ENCODE measurements around the gene PTPRU. TPM values are rescaled to one million over a fixed set of nuclear protein-coding genes. Genes with fewer than 3 reads are reported as not detected.
A peak's percentile ranks its signal among the peaks of the same experiment; 100 is the strongest.
"Not testable (repeated sequence)": the region's sequence is repeated elsewhere in the genome, so short reads cannot be mapped to it uniquely, and the experiment has no call there.

Gene PTPRU
- total RNA-seq, 1 donor from 2014 or later = 21.5 TPM

DNA sequence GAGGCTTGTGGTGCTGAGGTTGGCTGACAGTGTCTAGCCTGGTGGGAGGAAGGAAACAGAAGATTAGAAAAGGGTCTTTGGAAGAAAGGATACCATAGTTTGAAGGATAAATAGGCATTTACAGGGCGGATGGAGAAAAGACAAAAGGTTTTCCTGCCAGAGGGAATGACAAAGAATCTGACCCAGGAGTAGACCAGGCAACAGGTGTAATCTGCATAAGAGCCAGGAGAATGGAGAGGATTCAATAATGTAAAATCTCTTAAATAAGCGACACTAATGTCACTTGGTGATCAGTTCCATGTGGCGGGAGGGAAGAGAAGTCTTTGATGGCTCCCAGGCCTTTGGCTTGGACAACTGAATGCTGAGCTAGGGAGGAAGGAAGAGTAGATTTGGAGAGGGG lies 15.0 kb upstream of the PTPRU start:
- no peak for DNase-seq (ENCODE audit: low read depth)

DNA sequence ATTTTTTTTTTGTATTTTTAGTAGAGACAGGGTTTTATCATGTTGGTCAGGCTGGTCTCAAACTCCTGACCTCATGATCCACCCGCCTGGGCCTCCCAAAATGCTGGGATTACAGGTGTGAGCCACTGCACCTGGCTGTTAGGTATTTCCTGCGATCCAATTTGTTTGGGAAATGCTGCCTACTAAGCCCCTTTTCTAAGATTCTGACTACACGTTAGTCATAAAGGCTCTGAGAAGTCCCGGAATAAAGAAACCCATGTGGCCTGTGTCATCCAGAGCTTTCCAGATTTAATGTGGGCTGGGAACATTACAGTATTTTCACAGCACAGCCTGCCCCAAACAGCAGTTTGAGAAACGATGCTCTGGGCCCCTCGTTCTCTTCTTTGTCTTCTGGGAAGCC lies 14.1 kb upstream of the PTPRU start:
- not testable (repeated sequence) for DNase-seq (ENCODE audit: low read depth)

DNA sequence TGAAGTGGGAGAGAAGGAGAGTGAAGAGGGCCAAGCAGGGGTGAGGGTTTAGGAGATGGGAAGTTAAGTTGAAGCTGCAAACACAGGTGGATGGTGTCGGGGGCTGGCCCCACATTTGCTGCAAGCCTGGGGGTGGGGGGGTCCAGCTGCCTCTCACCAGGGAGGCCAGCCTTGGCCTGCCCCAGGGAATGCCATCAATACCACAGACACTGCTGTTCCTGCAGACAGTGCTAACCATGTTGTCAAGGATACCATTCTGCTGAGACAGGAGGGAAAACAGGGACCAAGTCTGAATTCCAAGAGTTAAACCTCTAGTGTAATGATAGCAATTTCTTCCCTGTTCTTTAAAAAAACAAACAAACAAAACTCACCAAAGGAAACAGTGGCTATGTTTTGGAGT lies 13.6 kb upstream of the PTPRU start:
- DNase-seq (ENCODE audit: low read depth) = peak; percentile 65

DNA sequence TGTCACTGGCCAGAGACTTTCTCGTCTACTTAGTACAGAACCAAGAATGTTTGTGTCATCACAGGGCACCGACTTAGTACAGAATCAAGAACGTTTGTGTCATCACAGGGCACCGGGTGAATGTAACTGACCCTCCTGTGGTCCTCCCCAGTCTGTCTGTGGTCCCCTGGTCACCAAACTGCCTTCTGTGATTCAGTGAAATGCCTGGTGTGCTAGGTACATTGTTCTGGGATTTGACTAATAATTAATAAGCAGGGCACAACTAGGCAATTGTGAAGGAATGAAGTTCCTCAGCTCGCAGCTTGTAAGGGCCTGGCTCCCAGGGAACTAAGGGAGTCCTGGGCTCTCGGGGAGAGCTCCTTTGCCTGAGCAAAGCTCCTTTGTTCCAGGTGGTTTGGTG lies 12.8 kb upstream of the PTPRU start:
- no peak for DNase-seq (ENCODE audit: low read depth)

- DNase-seq (ENCODE audit: low read depth) = no peak
These were observed 11.9 kb upstream of the PTPRU start for GRCh38 chr1:29224356-29224837.

DNA sequence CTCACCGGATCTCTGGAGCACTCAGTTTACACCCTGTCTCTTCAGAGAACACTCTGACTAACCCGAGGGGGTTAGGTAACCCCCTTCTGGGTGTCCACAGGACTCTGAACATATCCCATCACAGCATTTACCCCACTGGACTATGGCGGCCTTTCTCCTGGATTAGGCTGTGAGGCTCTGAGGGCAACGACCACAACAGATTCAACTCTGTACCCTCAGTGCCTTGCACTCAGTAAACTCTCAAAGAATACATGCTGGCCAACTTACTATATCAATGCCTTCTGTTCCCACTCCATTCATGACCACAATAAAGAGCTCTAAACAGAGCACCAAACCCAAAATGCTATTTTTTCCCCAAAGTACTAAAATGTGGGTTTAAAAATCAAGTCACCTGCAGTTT lies 11.0 kb upstream of the PTPRU start:
- DNase-seq (ENCODE audit: low read depth) = no peak

DNA sequence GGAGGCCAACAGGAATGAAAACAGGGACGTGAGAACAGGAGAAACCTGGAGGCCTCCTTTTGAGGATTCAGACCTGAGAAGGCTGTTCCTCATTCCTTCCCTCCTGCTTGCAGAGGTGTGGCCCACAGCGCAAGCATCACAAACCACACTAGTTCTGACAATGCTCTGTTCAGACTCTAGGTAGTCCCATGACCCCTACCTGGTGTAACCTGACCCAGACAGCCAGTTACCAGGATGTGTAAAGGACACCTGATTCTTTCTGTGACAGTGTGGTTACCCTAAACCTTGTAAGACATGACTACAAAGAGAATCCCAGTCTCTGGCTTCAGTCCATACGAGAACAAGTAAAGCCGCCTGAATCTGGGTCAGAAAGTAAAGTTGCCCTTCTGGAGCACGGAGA lies 8.8 kb upstream of the PTPRU start:
- no peak for DNase-seq (ENCODE audit: low read depth)

GRCh38 chr1:29230204-29230552 lies 6.1 kb upstream of the PTPRU start:
- no peak for DNase-seq (ENCODE audit: low read depth)

- DNase-seq (ENCODE audit: low read depth) = peak; percentile 93
These were observed 5.6 kb upstream of the PTPRU start, which contains the start of gene MECR for GRCh38 chr1:29230553-29231378. Gene MECR, minus strand, starts transcription at chr1:29230934. Its CDS starts 28 bp downstream, at chr1:29230906.

- no peak for DNase-seq (ENCODE audit: low read depth)
These were observed 3.9 kb upstream of the PTPRU start for GRCh38 chr1:29232387-29232786.

GRCh38 chr1:29233693-29234092 lies 2.6 kb upstream of the PTPRU start:
- no peak for DNase-seq (ENCODE audit: low read depth)

DNA sequence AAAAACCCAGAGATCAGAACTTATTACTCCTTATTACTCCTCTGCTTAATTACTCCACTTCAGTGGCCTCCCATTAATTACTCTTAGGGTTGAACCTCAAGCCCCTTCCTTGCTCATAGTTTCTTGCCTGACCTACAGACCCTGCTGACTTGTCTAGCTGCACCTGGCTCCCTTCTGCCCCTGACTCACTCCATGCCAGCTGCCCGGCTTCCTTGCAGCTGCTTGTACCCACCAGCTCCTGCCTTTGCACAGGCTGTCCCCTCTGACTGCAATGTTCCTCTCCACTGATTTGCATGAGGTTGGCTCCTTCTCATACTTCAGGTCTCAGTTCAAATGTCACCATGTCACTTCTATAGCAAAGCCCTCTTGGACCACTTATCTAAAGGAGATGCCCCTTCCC lies 1.9 kb upstream of the PTPRU start:
- DNase-seq (ENCODE audit: low read depth) = peak; percentile 84

DNA sequence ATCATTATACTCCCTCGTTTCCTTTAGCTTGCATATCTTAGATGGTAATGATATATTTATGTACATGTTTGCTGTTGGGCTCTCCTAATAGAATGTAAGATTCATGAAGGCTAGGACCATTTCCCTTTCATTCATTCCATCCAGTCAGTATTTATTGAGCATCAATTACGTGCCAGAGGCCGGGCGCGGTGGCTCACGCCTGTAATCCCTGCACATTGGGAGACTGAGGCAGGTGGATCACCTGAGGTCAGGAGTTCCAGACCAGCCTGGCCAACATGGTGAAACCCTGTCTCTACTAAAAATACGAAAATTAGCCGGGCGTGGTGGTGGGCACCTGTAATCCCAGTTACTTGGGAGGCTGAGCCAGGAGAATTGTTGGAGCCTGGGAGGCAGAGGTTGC lies 1.4 kb upstream of the PTPRU start:
- DNase-seq (ENCODE audit: low read depth) = not testable (repeated sequence)

- DNase-seq (ENCODE audit: low read depth) = peak; percentile 38
These were observed 398 bp downstream of the PTPRU start for GRCh38 chr1:29236712-29237128.

- peak; percentile 60 for DNase-seq (ENCODE audit: low read depth)
These were observed 953 bp downstream of the PTPRU start for GRCh38 chr1:29237129-29237821.

DNA sequence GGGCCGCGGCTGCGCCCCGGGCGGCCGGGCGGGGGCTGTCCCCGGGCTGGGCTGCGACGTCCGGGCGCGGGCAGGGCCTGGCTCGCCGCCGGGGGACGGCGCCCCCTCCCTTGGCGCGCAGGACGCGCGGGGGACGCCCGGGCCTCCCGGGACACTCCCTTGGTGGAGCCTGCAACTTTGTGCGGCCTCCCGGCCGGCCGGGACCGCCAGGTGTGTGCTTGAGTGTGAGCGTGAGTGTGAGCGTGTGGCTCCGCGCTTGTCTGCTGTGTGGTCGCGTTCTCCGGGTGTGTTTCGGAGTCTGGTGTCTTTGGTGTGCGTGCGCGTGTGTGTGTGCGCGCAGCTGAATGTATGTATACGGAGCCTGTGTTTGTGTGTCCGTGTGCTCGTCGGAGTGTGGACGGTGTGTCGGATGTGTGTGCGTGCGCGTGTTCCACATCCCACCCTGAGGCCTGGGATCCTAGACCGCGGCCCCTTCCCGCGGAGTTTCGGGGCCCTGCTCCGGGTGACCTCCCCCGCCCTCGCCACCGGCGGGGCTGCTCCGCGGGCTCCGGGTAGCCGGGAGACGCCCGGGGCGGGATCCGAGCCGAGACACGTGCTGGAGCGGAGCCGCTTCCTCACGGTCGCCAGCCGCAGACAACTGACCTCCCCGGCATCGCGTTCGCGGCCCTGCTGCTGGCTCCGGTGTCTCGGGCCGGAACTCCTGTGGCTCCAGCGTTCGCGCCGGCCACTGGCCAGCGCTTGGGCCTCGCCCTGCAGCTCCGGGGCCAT lies 1.7 kb downstream of the PTPRU start:
- DNase-seq (ENCODE audit: low read depth) = peak; percentile 37

DNA sequence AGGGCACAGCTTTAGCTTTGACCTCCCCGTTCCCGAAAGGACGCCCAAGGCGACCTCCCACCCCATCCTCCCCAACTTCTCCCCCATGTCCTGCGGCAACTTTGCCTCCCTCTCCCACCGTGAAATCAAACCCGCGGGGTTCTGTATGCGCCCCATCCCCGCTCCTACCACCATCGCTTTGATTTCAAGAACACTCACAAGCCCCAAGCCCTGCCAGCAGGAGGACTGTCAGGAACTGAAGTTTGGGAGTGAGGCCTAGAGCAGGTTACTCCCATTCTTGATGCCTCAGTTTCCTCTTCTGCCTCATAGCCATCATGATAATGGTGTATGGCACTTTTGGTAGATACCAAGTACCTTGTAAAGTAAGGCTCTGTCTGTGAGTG lies 2.3 kb downstream of the PTPRU start:
- no peak for DNase-seq (ENCODE audit: low read depth)

- peak; percentile 50 for DNase-seq (ENCODE audit: low read depth)
These were observed 2.8 kb downstream of the PTPRU start for GRCh38 chr1:29239142-29239541.

- peak; percentile 35 for DNase-seq (ENCODE audit: low read depth)
These were observed 4.1 kb downstream of the PTPRU start for GRCh38 chr1:29240400-29240837.

DNA sequence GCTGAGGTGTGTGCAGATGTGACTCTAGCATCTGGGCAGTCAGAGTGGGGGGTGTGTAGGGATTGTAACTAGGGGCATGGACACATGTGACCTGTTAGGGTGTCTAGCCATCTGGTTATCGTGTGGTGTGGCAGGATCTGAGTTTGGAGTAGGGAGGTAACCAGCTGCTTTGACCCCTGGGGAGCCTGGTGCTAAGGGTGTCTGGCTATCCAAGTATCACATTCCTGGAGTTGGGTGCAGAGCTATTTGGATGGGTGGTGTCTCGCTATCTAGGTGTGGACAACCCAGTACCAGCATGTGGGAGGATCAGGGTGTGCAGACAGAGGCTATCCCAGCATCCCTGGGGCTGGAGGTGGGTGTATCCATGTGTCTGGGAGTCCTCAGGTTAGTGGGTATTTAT lies 4.7 kb downstream of the PTPRU start:
- DNase-seq (ENCODE audit: low read depth) = no peak

- no peak for DNase-seq (ENCODE audit: low read depth)
These were observed 6.9 kb downstream of the PTPRU start for GRCh38 chr1:29243023-29243870.
